Measurements from ENCODE around the gene COMT. TPM values are rescaled to one million over a fixed set of nuclear protein-coding genes. Genes with fewer than 3 reads are reported as not detected.

Gene COMT
- total and polyA plus RNA-seq, 9 of the 15 experiments (the other 6 are each of a cell fraction or from before 2014, with no cell fraction given): 12.5 to 351 (median 155) TPM

- TF ChIP-seq DACH1 (IDR thresholded peaks at IDR 0.05; ENCODE audit: partially characterized antibody) (peak; percentile 30), RBM25 (IDR thresholded peaks at IDR 0.05; ENCODE audit: low read depth, low read length, severe bottlenecking) (no peak), ETV6 (IDR thresholded peaks at IDR 0.05; ENCODE audit: borderline replicate concordance in 1 of 2, low read depth in 2 of 2, low read length in 1 of 2) (peak in 1 of 2 experiments; percentile 47; a peak in 1 of 4 replicates), ETV6 (CRISPR knock-in tag; IDR thresholded peaks at IDR 0.05; ENCODE audit: borderline replicate concordance) (no peak), DLX4 (CRISPR knock-in tag; IDR thresholded peaks at IDR 0.05) (no peak), BCL6 (CRISPR knock-in tag; IDR thresholded peaks at IDR 0.05) (no peak), LARP7 (IDR thresholded peaks at IDR 0.05) (peak; percentile 100), REST (IDR thresholded peaks at IDR 0.05; ENCODE audit: borderline replicate concordance) (peak; percentile 98), REST (CRISPR knock-in tag; IDR thresholded peaks at IDR 0.05; ENCODE audit: low read depth) (peak; percentile 66; the same call in 1 of the 2 replicates), ZHX1 (conservative IDR thresholded peaks at IDR 0.05; ENCODE audit: low read length) (peak; percentile 87; the same call in 1 of the 2 replicates), SNIP1 (IDR thresholded peaks at IDR 0.05; ENCODE audit: low read depth) (peak; percentile 48; the same call in 1 of the 2 replicates), NR4A1 (CRISPR knock-in tag; IDR thresholded peaks at IDR 0.05) (no peak; the same call in 1 of the 2 replicates), NR4A1 (tag; IDR thresholded peaks at IDR 0.05) (peak; percentile 42; the same call in 1 of the 2 replicates), SRSF1 (IDR thresholded peaks at IDR 0.05; ENCODE audit: low read depth, low read length) (peak; percentile 77; the same call in 1 of the 2 replicates), MAFF (IDR thresholded peaks at IDR 0.05; ENCODE audit: low read length) (peak; percentile 42; the same call in 1 of the 2 replicates), SAFB (IDR thresholded peaks at IDR 0.05; ENCODE audit: borderline replicate concordance, low read depth, low read length) (no peak; the same call in 1 of the 2 replicates)
Measured at GRCh38 chr22:19909350-19910179, 32.0 kb upstream of the COMT start (continued).
